ENCODE data around the gene IFT81. TPM values are rescaled to one million over a fixed set of nuclear protein-coding genes. Genes with fewer than 3 reads are reported as not detected.

IFT81 gene
- polyA plus RNA-seq, 6 donors from 2014 or later: 0.84 to 1.9 (median 1.4) TPM; not detected in 1

DNA sequence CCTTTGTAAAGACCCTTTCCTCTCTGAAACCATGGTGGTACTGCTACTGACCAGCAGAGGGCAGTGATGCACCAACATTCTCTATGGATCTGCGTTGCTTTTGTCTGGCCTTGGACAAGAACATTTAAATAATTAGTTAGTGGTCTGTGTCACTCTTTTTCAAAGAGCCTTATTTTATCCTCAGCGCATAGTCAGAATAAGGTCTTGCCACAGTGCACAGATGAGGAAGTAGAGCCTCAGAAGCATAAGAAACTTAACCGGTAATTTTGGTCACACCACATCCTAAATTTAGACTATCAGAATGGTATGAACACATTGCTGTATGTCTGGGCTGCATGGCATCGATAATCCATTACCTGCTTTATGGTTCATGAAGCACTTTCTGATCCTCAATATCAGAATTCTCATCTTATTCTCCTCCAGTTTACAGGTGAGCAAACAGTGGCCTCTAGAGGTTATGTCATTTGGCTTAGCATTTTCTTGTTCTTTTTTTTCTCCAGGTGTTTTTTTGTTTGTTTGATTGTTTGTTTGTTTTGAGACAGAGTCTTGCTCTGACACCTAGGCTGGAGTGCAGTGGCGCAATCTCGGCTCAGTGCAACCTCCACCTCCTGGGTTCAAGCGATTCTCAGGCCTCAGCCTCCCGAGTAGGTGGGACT lies 23.7 kb upstream of the IFT81 start:
- H3K9me3 Mint-ChIP-seq: no peaks in the 10 kb centered on the region
- peaks cover 12 to 34% (median 18%) of the 10 kb centered on the region in 3 donors for H3K4me1 Mint-ChIP-seq
- peak; percentile 84 for DNase-seq
- peak overlapping the region in 7 of 8 donors; percentile 12 to 81 (median 59) for H3K4me3 Mint-ChIP-seq
- peak overlapping the region; percentile 8 to 96 (median 71) for H3K27ac Mint-ChIP-seq
- no peaks in the 10 kb centered on the region for H3K27me3 Mint-ChIP-seq
- peak; percentile 97 to 98 for ATAC-seq (ENCODE audit: low read depth in 2 of 2)
- H3K36me3 Mint-ChIP-seq: no peaks in the 10 kb centered on the region

DNA sequence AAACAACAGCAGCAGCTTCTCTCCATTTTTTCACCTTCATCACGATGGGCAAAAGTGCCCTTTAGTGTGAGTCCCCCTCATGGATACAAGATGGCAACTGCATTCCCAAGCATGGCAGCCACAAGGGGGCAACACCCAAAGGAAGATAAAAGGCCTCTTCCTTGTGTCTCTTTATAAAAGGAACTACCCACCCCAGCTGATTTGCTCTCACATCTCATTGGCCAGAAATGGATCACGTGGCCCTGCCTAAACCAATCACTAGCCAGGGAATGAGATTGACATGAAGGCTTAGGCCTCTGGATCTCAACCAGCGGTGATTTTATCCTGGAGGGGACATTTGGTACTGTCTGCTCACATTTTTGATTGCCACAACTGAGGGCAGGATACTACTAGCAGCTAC lies 21.9 kb upstream of the IFT81 start:
- Mint-ChIP-seq H3K4me3 (peak overlapping the region in 3 of 8 donors; percentile 12 to 54 (median 47)), H3K4me1 (peaks cover 9 to 37% (median 18%) of the 10 kb centered on the region in 3 donors), H3K27me3 (no peaks in the 10 kb centered on the region), H3K9me3 (no peaks in the 10 kb centered on the region), H3K36me3 (no peaks in the 10 kb centered on the region), H3K27ac (peak overlapping the region in 4 of 6 donors; percentile 16 to 84 (median 66))
- DNase-seq: no peak
- no peak for ATAC-seq (ENCODE audit: low read depth in 2 of 2)

DNA sequence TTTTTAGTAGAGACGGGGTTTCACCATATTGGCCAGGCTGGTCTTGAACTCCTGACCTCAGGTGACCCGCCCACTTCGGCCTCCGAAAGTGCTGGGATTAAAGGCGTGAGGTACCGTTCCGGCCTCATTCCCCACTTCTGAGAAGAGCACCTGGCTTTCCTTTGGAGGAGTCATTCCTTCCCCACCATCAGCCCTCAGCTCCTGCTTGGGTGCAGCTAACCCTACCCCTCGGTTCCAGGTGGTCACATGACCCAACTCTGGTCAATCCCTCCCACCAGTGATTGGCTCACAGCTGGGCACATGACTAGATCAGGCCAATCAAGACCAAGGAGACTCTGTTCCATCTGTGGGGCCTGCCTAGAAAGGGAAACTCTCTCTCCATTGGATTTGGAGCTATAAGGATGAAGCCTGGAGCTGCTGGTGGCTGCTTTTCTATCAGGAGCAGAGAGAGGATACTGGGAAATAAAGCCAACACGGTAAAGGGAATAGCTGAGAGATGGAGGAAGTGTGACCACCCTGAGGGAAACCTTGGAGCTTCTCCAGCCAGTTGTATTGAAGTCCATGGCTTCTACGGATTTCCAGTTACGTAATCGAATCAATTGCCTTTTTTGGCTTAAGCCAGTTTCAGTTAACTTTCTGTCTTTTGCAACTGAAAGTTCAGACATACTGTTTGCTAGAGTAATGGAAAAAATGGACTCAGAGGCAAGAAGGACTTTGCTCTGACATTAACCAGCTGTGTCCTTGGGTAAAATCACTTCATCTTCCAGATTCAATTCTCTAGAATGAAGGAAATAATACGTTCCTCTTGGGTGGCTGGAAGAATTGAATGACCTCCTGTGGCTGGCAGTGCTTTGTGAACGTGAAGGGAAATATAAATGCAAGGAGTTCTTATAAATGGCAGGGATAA lies 19.7 kb upstream of the IFT81 start:
- Mint-ChIP-seq H3K4me3 (peak overlapping the region in 1 of 8 donors; percentile 60), H3K9me3 (no peaks in the 10 kb centered on the region), H3K36me3 (no peaks in the 10 kb centered on the region), H3K27ac (no peak overlapping the region), H3K4me1 (peaks cover 9 to 36% (median 18%) of the 10 kb centered on the region in 3 donors), H3K27me3 (peaks cover 0 to 14% (median 11%) of the 10 kb centered on the region in 3 donors)
- ATAC-seq (ENCODE audit: low read depth in 2 of 2) (no peak), DNase-seq (no peak)

DNA sequence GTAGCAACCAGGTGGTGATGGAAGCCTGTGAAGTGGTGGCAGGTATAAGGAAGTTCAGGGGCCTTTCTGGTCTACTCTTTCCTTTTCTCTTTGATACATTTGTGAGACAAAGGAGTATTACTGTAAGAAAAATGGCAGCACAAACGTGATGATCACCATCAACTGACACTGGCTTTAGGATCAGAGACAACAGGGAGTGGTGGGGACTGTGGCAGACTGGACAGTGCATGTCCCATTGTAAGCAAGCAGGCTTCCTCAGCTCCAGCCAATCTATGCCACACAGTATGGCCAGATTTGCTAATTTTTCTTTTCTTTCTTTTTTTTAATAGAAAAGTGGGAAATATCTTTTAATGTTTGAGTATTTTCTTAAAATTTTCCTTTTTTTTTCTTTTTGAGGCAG lies 19.0 kb upstream of the IFT81 start:
- ATAC-seq (ENCODE audit: low read depth in 2 of 2): no peak
- Mint-ChIP-seq H3K4me3 (no peak overlapping the region), H3K27me3 (peaks cover 0 to 18% (median 13%) of the 10 kb centered on the region in 3 donors)

DNA sequence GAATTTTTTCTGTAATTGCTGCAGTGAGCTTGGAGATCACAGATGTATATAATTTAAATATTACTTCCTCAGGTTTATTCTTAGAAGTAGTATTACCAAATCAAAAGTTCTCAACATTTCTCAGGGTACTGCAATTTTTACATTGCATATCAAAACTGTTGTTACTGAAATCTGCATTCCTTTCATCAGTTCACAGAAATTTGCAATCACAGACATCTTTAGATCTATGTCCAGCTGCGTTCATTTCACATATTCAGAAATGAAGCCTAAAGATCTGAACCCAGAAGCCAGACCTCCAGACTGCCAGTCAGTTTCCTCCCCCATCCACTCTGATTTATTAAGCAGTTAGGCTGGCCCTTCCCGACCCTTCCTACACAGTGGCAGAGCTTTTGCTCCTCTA lies 18.2 kb upstream of the IFT81 start:
- Mint-ChIP-seq H3K27me3 (peaks cover 0 to 18% (median 13%) of the 10 kb centered on the region in 3 donors), H3K4me3 (no peak overlapping the region), H3K4me1 (peaks cover 0 to 20% (median 7%) of the 10 kb centered on the region in 3 donors), H3K27ac (no peak overlapping the region), H3K9me3 (no peaks in the 10 kb centered on the region), H3K36me3 (no peaks in the 10 kb centered on the region)
- no peak for DNase-seq
- ATAC-seq (ENCODE audit: low read depth in 2 of 2): no peak

More for the DNA sequence above, 19.0 kb upstream of the IFT81 start:
- Mint-ChIP-seq H3K36me3 (no peaks in the 10 kb centered on the region), H3K27ac (no peak overlapping the region), H3K4me1 (peaks cover 7 to 28% (median 15%) of the 10 kb centered on the region in 3 donors), H3K9me3 (no peaks in the 10 kb centered on the region)
- no peak for DNase-seq

DNA sequence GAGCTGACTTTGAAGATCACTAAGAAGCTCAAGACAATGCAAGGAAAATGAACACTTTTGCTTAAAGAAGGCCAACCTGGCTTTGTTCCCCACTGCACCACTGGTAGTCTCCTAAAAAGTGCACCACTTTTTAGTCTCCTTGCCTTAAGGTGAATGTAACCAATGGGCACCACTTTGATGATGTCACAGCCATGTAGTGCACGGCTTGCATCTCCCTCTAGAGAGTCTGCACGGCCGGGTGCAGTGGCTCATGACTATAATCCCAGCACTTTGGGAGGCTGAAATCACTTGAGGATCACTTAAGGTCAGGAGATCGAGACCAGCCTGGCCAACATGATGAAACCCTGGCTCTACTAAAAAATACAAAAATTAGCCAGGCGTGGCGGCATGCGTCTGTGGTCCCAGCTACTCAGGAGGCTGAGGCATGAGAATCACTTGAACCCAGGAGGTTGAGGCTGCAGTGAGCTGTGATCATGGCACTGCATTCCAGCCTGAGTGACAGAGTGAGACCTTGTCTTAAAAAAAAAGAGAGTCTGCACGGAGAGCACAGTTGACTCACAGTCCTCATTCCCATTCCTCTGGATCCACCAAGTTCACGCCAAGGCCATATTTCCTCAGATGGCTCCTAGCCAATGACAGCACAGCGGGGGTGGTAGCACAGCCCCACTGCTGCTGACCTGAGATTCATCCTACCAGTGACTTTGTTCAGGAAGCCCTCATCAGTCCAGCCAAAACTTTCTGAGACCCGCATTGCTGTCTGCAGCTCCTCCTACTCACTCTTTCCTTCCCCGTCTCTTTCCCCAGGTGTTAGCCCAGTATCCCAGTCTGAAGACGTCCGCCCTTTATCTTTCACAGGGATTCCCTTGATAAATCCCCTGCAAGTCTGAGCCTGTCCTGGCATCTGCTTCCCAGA lies 16.5 kb upstream of the IFT81 start:
- Mint-ChIP-seq H3K36me3 (no peaks in the 10 kb centered on the region), H3K27me3 (peaks cover 0 to 18% (median 13%) of the 10 kb centered on the region in 3 donors), H3K4me1 (peaks cover 0 to 5% (median 0%) of the 10 kb centered on the region in 3 donors), H3K9me3 (no peaks in the 10 kb centered on the region), H3K27ac (no peak overlapping the region), H3K4me3 (peak overlapping the region in 1 of 8 donors; percentile 5)
- no peak for DNase-seq
- ATAC-seq (ENCODE audit: low read depth in 2 of 2): no peak

DNA sequence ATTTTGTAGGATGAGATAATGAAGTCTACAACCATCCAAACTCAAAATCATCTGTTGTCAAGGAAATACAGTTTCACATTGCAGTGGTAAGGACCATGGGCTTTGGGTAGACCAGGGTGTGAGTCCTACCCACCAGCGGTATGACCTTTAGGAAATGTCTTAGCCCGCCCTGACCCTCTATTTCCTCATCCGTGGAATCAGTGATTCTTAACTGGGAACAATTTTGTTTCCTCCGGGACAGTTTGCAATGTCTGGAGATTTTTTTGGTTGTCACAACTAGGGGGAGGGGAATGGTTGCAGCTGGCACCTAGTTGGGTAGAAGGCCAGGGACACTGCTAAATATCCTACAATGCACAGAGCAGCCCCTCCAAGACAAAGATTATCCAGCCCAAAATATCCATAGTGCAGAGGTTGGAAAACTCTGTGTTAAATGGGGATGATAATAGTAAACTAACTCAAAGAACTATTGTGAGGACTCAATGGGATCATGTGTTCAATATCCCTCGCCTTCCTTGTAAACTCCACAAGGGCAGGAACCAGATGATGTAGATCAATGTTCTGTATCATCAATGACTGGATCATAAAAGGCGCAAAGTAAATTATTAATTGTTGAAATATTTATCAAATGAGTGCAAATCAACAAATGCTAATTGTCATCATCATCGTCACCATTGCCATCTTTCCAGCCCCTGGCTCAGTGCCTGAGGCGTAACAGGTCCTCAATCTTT lies 15.7 kb upstream of the IFT81 start:
- Mint-ChIP-seq H3K4me3 (no peak overlapping the region), H3K27ac (no peak overlapping the region), H3K27me3 (peaks cover 0 to 18% (median 13%) of the 10 kb centered on the region in 3 donors), H3K36me3 (no peaks in the 10 kb centered on the region), H3K9me3 (no peaks in the 10 kb centered on the region), H3K4me1 (peaks cover 0 to 3% (median 0%) of the 10 kb centered on the region in 3 donors)
- ATAC-seq (ENCODE audit: low read depth in 2 of 2) (no peak), DNase-seq (no peak)

DNA sequence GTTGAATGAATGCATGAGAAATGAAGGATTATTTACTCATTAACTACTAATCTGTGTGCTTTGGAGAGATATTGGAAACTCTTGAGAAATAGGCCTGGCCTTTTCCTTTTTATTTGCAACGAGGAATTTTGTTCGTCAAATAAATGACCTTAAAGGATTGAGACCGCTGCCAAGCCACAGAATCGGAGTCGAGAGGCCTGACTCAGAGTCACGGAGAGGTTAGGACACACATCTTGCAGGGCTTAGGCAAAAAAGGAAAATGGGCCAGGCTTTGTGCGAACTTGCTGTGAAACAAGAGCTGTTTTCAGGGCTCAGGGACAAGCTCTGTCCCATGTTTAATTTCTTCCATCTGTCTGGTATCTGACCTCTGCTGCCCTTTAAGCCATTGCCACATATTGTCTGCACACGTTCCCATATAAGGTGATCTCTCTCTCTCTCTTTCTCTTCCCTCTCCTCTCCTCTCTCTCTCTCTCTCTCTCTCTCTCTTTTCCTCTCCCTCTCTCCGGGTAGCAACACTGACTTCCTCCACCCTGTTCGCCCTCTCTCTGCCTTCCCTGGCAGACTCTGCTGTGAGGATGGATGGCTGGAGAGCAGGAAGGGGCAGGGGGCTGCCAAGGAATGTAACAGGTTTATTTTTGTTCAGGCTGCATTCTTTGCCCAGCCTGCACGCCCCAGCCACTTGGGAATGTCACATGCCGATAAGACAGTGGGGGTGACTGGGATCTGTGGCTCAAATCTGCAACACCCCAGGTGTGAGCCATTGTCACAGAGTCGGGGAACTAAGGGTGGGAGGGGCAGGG lies 14.9 kb upstream of the IFT81 start:
- Mint-ChIP-seq H3K9me3 (no peaks in the 10 kb centered on the region), H3K4me1 (peaks cover 0 to 3% (median 0%) of the 10 kb centered on the region in 3 donors), H3K4me3 (no peak overlapping the region), H3K36me3 (no peaks in the 10 kb centered on the region), H3K27ac (peak overlapping the region in 1 of 6 donors; percentile 29), H3K27me3 (peaks cover 0 to 18% (median 13%) of the 10 kb centered on the region in 3 donors)
- no peak for ATAC-seq (ENCODE audit: low read depth in 2 of 2)
- no peak for DNase-seq

DNA sequence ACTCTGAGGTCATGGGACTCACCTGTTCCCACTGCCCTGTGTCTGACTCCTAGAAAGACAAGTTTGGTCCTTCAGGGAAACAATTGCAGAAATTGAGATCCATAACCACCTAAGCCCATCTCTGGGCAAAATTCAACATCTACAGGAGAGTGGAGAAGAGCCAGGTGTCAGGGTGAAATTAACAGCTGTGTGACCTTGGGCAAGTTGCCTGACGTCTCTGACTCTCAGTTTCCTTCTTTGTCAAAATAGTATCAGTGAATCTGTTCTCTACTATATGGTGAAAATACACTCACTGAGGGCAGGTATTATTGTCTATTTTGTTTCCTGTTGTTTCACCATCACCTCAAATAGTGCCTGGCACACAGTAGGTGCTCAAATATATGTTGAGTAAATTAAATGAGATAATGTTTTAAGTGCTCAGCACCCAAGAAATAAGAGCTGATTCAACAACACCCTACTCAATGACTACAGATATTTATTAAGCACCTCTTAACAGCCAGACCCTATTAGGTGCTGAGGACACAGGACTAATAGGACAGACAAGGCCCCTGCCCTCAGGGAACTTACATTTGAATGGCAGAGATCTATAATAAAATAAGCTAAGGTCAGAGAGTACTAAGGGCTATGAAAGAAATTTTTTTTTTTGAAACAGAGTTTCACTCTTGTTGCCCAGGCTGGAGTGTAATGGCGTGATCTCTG lies 14.2 kb upstream of the IFT81 start:
- H3K36me3 Mint-ChIP-seq: no peaks in the 10 kb centered on the region
- no peak overlapping the region for H3K27ac Mint-ChIP-seq
- peaks cover 0 to 18% (median 13%) of the 10 kb centered on the region in 3 donors for H3K27me3 Mint-ChIP-seq
- H3K4me1 Mint-ChIP-seq: peaks cover 0 to 3% (median 0%) of the 10 kb centered on the region in 3 donors
- no peak for ATAC-seq (ENCODE audit: low read depth in 2 of 2)
- DNase-seq: no peak
- H3K9me3 Mint-ChIP-seq: no peaks in the 10 kb centered on the region
- H3K4me3 Mint-ChIP-seq: no peak overlapping the region

DNA sequence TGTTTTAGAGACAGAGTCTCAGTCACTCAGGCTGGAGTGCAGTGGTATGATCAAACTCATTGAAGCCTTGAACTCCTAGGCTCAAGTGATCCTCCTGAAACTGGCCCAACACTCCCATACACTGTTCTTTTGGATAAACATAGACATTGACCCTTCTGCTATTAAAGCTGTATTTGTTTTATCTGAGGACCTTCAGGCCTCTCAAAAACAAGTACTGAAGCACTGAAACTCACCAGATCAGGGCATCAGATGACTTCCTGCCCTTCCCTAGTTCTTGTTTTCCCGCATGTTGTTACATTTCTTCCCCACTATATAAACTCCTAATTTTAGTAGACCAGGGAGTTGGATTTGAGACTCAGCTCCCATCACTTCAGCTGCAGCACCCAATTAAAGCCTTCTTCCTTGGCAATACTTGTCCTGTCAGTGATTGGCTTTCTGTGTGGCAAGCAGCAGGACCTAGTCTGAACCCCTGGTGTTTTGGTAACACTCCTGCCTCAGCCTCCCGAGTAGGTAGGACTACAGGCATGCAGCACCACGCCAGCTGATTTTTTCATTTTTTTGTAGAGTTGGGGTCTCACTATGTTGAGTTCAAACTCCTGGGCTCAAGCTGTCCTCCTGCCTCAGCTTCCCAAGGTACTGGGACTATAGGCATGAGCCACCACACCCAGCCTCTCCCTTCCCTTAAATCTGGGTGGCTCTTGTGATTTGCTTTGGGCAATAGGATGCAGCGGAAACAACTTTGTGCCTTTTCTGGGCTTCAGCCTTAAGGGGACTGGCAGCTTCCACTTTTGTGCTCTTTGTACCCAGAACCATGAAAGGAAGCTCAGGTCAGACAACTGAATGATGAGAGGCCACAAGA lies 12.5 kb upstream of the IFT81 start:
- Mint-ChIP-seq H3K4me3 (no peak overlapping the region), H3K4me1 (no peaks in the 10 kb centered on the region), H3K9me3 (no peaks in the 10 kb centered on the region), H3K27ac (peak overlapping the region in 2 of 6 donors; percentile 24 to 38), H3K36me3 (no peaks in the 10 kb centered on the region), H3K27me3 (peaks cover 0 to 18% (median 13%) of the 10 kb centered on the region in 3 donors)
- no peak for ATAC-seq (ENCODE audit: low read depth in 2 of 2)
- DNase-seq: no peak

DNA sequence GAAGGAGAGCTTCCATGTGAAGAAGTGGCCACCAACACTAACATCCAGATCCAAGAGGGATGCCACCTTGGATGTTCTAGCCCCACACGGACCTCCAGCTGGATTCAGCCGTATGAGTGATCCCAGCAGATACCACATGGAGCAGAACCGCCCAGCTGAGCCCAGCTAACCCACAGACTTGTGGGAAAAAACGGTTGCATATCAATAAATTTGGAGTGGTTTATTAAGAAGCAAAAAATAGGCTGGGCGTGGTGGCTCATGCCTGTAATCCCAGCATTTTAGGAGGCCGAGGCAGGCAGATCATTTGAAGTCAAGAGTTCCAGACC lies 11.9 kb upstream of the IFT81 start:
- no peak for DNase-seq
- no peaks in the 10 kb centered on the region for H3K36me3 Mint-ChIP-seq
- H3K9me3 Mint-ChIP-seq: no peaks in the 10 kb centered on the region
- ATAC-seq (ENCODE audit: low read depth in 2 of 2): no peak
- H3K4me3 Mint-ChIP-seq: no peak overlapping the region
- peak overlapping the region in 1 of 6 donors; percentile 24 for H3K27ac Mint-ChIP-seq
- H3K4me1 Mint-ChIP-seq: no peaks in the 10 kb centered on the region
- peaks cover 0 to 18% (median 13%) of the 10 kb centered on the region in 3 donors for H3K27me3 Mint-ChIP-seq
